B cell (primary cell): ENCODE measurements around the gene FUOM.

Experiments
- EZH2 ChIP-seq: IDR thresholded peaks from 2 replicates; pipeline ENCODE4 v1.6.1; 2012; ENCODE audit warnings: borderline replicate concordance, low read depth, mild to moderate bottlenecking, moderate library complexity, low read length; ENCODE audit not compliant: insufficient read depth, poor library complexity, severe bottlenecking
- TF ChIP-seq, protein P1 (sequence below): fragments of 200-600 bp; IDR thresholded peaks from one replicate; pipeline ENCODE4 v1.8.0; 2022; ENCODE audit warnings: antibody characterized with exemption, mild to moderate bottlenecking

DNA sequence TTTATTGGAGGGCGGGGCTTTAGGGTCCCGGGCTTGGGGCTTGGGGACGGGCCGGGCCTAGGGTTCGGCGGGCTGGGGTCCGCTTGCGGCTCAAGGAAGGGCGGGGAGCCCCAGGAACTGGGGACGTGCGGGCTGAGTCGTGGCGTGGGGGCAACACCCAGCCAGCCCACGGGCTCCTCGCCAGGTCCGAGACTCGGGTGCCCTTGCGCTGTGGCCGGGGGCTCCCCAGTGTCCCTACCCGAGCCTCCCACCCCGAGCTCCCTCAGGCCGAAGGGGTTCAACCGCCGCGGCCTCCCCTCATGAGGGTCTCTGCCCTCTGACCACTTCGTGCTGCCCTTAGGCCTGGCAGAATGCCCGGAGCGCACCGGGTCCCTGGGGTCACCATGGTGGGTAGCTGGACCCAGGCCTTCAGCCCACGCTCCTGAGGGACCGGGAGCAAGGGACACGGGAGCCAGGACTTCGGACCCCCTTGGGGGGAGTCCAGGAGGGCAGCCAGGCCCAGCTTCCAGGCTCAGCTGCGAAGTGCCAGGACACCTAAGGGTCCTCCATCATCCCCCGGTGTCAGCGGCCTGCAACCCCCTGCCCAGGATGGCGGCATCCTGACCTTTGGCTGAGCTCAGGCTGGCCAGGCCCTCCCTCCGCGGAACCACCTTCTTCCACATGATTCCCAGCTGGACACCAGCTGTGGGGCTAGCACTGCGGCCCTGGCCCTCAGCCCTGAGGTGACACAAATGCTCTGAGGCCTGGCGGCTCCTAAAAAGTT is 524 bp upstream of the FUOM start:
- TF ChIP-seq, protein P1, sequence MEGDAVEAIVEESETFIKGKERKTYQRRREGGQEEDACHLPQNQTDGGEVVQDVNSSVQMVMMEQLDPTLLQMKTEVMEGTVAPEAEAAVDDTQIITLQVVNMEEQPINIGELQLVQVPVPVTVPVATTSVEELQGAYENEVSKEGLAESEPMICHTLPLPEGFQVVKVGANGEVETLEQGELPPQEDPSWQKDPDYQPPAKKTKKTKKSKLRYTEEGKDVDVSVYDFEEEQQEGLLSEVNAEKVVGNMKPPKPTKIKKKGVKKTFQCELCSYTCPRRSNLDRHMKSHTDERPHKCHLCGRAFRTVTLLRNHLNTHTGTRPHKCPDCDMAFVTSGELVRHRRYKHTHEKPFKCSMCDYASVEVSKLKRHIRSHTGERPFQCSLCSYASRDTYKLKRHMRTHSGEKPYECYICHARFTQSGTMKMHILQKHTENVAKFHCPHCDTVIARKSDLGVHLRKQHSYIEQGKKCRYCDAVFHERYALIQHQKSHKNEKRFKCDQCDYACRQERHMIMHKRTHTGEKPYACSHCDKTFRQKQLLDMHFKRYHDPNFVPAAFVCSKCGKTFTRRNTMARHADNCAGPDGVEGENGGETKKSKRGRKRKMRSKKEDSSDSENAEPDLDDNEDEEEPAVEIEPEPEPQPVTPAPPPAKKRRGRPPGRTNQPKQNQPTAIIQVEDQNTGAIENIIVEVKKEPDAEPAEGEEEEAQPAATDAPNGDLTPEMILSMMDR: no peak
- no peak for TF ChIP-seq EZH2
